Loucy (cell line): Measurements from ENCODE around the gene TP53I11.

ENCODE experiments used
- EZH2phosphoT487 ChIP-seq: fragments of 200-600 bp; IDR thresholded peaks from 2 replicates; pipeline ENCODE4 v1.6.1; 2018; ENCODE audit warnings: antibody characterized with exemption, mild to moderate bottlenecking, moderate library complexity, borderline replicate concordance
- TF ChIP-seq, protein P1 (sequence below): fragments of 200-600 bp; sonication (generic); conservative IDR thresholded peaks from 2 replicates; pipeline ENCODE4 v1.5.1; 2014; ENCODE audit warnings: mild to moderate bottlenecking, antibody characterized with exemption, low read length

- TF ChIP-seq, protein P1, sequence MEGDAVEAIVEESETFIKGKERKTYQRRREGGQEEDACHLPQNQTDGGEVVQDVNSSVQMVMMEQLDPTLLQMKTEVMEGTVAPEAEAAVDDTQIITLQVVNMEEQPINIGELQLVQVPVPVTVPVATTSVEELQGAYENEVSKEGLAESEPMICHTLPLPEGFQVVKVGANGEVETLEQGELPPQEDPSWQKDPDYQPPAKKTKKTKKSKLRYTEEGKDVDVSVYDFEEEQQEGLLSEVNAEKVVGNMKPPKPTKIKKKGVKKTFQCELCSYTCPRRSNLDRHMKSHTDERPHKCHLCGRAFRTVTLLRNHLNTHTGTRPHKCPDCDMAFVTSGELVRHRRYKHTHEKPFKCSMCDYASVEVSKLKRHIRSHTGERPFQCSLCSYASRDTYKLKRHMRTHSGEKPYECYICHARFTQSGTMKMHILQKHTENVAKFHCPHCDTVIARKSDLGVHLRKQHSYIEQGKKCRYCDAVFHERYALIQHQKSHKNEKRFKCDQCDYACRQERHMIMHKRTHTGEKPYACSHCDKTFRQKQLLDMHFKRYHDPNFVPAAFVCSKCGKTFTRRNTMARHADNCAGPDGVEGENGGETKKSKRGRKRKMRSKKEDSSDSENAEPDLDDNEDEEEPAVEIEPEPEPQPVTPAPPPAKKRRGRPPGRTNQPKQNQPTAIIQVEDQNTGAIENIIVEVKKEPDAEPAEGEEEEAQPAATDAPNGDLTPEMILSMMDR: no peak
- no peak for TF ChIP-seq EZH2phosphoT487
Observed at GRCh38 chr11:44916331-44916730, 34.4 kb downstream of the TP53I11 start.
